Loucy (cell line): Measurements from ENCODE around the gene KITLG.

ENCODE experiments used
- CTCF ChIP-seq: fragments of 200-600 bp; sonication (generic); conservative IDR thresholded peaks from 2 replicates; pipeline ENCODE4 v1.5.1; 2014; ENCODE audit warnings: mild to moderate bottlenecking, antibody characterized with exemption, low read length
- EZH2phosphoT487 ChIP-seq: fragments of 200-600 bp; IDR thresholded peaks from 2 replicates; pipeline ENCODE4 v1.6.1; 2018; ENCODE audit warnings: antibody characterized with exemption, mild to moderate bottlenecking, moderate library complexity, borderline replicate concordance

GRCh38 chr12:88471331-88472045 lies 108.8 kb downstream of the KITLG start:
- TF ChIP-seq CTCF = no peak
- no peak for TF ChIP-seq EZH2phosphoT487
